ENCODE data around the gene ULK1. TPM values are rescaled to one million over a fixed set of nuclear protein-coding genes. Genes with fewer than 3 reads are reported as not detected.

The ULK1 gene
- total RNA-seq, 4 donors from 2014 or later: 17.5 to 140 (median 28.0) TPM

DNA sequence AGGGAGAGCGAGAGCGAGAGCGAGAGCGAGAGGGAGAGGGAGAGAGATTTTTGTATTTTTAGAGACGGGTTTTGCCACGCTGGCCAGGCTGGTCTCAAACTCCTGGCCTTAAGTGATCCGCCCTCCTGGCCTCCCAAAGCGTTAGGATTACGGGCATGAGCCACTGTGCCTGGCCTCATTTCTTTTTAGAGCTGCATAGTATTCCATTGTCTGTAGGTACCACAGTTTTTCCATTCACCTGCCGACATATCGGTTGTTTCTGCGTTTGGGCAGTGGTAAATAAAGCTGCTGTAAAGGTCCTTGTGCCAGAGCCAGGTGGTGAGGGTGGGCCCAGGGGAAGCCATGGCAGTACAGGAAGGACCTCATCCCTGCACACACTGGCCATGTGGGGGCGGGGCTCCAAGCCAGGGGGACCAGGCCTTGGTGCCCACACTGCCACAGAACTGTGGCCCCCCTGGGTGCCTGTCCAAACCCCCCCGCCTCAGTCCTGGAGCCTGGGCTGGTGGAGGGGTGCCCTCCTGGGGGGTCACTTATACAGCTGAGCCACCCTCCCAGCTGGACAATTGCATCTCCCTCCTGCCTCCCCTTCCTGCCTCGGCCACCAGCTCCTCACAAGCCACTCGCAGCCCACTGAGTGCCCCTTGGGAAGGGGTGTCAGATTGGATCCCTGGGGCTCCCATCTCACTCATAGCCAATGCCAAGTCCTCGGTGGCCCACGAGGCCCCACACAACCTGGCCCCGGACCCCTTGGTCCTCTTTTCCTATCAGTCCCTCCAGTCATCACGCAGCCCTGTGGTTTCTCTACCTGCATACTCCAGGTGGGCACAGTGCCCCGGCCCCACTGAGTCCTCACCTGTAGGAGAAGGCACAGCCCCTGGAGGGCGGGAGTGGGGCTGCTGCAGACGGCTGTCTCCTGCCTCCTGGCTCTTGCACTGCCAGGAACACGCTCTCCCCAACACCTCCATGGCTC lies 33.0 kb downstream of the ULK1 start:
- Histone ChIP-seq H3K4me1 (peaks cover 0 to 24% (median 9%) of the 10 kb centered on the region in 4 donors), H3K4me3 (no peak overlapping the region), H3K27ac (peak overlapping the region in 1 of 4 donors; percentile 92), H3K27me3 (no peaks in the 10 kb centered on the region), H3K36me3 (peaks cover 0 to 5% (median 2%) of the 10 kb centered on the region in 4 donors), H3K9me3 (no peaks in the 10 kb centered on the region)
- no peak for DNase-seq
- intact Hi-C loops (cut with DNase I; ENCODE audit: low total_unique reads) (loop anchor here (2.0 kb wide), 1 partner anchor 33 kb away; the partner anchor contains the start of gene ULK1), in situ Hi-C loops (cut with MboI; ENCODE audit: low pct_ligation_motif_present in 1 of 4, low pct_unique_long_range_greater_than_20kb in 1 of 4, low sequenced_read_pairs in 3 of 4) (no loop called here)
- TF ChIP-seq EP300 (IDR thresholded peaks at IDR 0.05; ENCODE audit: low read depth): no peak
- TF ChIP-seq POLR2A (IDR thresholded peaks at IDR 0.05): no peak
- TF ChIP-seq POLR2AphosphoS5 (IDR thresholded peaks at IDR 0.05): no peak
- TF ChIP-seq, protein P1, sequence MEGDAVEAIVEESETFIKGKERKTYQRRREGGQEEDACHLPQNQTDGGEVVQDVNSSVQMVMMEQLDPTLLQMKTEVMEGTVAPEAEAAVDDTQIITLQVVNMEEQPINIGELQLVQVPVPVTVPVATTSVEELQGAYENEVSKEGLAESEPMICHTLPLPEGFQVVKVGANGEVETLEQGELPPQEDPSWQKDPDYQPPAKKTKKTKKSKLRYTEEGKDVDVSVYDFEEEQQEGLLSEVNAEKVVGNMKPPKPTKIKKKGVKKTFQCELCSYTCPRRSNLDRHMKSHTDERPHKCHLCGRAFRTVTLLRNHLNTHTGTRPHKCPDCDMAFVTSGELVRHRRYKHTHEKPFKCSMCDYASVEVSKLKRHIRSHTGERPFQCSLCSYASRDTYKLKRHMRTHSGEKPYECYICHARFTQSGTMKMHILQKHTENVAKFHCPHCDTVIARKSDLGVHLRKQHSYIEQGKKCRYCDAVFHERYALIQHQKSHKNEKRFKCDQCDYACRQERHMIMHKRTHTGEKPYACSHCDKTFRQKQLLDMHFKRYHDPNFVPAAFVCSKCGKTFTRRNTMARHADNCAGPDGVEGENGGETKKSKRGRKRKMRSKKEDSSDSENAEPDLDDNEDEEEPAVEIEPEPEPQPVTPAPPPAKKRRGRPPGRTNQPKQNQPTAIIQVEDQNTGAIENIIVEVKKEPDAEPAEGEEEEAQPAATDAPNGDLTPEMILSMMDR (IDR thresholded peaks at IDR 0.05): no peak
- 81 to 85% methylated on average over 13 to 23 of the region's 24 CpGs for WGBS, 2 donors (ENCODE audit: low coverage in 1 of 2)

DNA sequence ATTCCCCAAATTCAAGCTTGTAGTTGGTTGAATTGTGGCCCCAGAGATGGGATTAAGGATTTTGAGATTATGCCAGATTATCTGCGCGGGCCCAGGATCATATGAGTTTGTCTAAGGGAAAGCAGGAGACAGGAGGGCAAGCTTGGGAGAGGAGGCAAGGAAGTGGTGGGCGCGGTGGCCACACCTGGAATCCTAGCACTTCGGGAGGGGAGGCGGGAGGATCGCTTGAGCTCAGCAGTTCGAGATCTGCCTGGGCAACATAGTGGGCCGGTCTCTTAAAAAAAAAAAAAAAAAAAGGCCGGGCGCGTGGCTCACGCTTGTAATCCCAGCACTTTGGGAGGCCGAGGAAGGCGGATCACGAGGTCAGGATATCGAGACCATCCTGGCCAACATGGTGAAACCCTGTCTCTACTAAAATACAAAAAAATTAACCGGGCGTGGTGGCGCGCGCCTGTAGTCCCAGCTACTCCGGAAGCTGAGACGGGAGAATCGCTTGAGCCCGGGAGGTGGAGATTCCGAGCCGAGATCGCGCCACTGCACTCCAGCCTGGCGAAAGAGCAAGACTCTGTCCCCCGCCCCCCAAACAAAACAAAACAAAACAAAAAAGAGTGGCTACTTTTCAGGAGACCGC lies 33.8 kb downstream of the ULK1 start:
- peak overlapping the region; percentile 67 to 93 (median 80) for H3K4me3 ChIP-seq
- 29 to 30% methylated on average over 16 to 33 of the region's 33 CpGs for WGBS, 2 donors (ENCODE audit: low coverage in 1 of 2)
- in situ Hi-C loops (cut with MboI; ENCODE audit: low pct_ligation_motif_present in 1 of 4, low pct_unique_long_range_greater_than_20kb in 1 of 4, low sequenced_read_pairs in 3 of 4) (no loop called here), intact Hi-C loops (cut with DNase I; ENCODE audit: low total_unique reads) (loop anchor here (2.0 kb wide), 1 partner anchor 33 kb away; the partner anchor contains the start of gene ULK1)
- H3K36me3 ChIP-seq: peaks cover 0 to 13% (median 5%) of the 10 kb centered on the region in 4 donors
- no peaks in the 10 kb centered on the region for H3K9me3 ChIP-seq
- peak overlapping the region; percentile 92 to 93 (median 92) for H3K27ac ChIP-seq
- H3K4me1 ChIP-seq: peaks cover 0 to 24% (median 9%) of the 10 kb centered on the region in 4 donors
- no peak for TF ChIP-seq POLR2AphosphoS5 (IDR thresholded peaks at IDR 0.05)
- no peak for TF ChIP-seq POLR2A (IDR thresholded peaks at IDR 0.05)
- TF ChIP-seq, protein P1 (IDR thresholded peaks at IDR 0.05): no peak
- TF ChIP-seq EP300 (IDR thresholded peaks at IDR 0.05; ENCODE audit: low read depth): no peak
- no peaks in the 10 kb centered on the region for H3K27me3 ChIP-seq
- peak; percentile 34 for DNase-seq

DNA sequence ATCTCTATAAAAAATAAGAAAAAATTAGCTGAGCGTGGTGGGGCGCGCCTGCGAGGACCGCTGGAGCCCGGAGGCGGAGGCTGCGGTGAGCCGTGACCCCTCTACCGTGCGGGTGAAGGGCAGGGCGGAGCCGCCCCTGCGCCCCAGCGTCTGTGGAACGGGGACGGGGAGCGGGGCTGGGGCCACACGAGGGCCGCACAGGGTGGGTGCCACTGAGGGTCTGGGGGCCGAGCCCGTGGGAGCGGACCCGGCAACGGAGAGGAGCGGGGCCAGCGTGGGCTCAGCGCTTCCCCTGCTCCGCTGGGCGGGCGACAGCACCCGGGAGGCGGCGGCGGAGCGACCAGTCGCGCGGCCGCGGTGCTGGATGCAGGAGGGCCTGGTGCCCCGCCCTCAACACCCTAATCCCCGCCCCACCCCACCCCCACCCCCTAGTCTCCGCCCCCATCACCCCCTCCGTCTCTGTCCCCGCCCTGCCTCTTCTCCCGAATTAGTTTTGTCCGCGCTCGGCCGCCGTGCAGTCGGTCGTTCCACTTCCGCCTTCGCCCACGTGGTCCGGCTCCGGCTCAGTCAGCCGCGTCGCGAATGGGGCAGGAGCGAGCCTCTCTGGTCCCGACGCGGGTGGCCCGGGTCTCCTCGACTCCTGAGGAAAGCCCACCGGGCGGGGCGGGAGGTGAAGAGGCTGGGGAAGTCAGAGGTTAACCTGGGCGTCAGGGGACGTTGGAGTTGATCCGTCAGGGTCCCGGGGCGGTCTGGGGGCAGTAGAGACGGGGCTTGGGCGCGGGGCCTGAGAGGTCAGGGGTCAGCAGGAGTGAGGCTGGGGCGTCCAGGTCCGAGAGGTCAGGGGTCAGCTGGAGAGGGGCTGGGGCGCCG lies 34.5 kb downstream of the ULK1 start, which contains the start of gene PUS1:
Gene PUS1, plus strand, starts transcription at position 566 of the 870 bp plus-strand sequence. CDS start 447 bp downstream, outside the sequence.
- Histone ChIP-seq H3K27ac (peak within 1 kb of the TSS; percentile 92 to 93 (median 92)), H3K9me3 (no peaks in the 10 kb centered on the region), H3K36me3 (peaks cover 0 to 20% (median 7%) of the 10 kb centered on the region in 4 donors), H3K27me3 (no peaks in the 10 kb centered on the region), H3K4me3 (peak within 1 kb of the TSS; percentile 74 to 93 (median 90)), H3K4me1 (peaks cover 0 to 24% (median 9%) of the 10 kb centered on the region in 4 donors)
- in situ Hi-C loops (cut with MboI; ENCODE audit: low pct_ligation_motif_present in 1 of 4, low pct_unique_long_range_greater_than_20kb in 1 of 4, low sequenced_read_pairs in 3 of 4) (no loop called here), intact Hi-C loops (cut with DNase I; ENCODE audit: low total_unique reads) (loop anchor here (2.0 kb wide), 1 partner anchor 34 kb away; the partner anchor contains the start of gene ULK1)
- DNase-seq: peak; percentile 96
- TF ChIP-seq, protein P1 (IDR thresholded peaks at IDR 0.05): no peak
- TF ChIP-seq POLR2A (IDR thresholded peaks at IDR 0.05) (peak; percentile 78), POLR2AphosphoS5 (IDR thresholded peaks at IDR 0.05) (peak; percentile 75 to 88 (median 87)), EP300 (IDR thresholded peaks at IDR 0.05; ENCODE audit: low read depth) (no peak)
- WGBS, 2 donors (ENCODE audit: low coverage in 1 of 2): 0% methylated on average over 46 of the region's 84 CpGs; no CpG with 5 or more reads in 1 of the 2 donors
